Osteocyte (in vitro differentiated cells): ENCODE measurements around the gene TUBB1. TPM values are rescaled to one million over a fixed set of nuclear protein-coding genes. Genes with fewer than 3 reads are reported as not detected.
"Not testable (repeated sequence)": the region's sequence is repeated elsewhere in the genome, so short reads cannot be mapped to it uniquely, and the experiment has no call there.

Source experiments
- DNase-seq: peaks from one replicate; pipeline ENCODE4 v3.0.0; 2021; ENCODE audit warnings: mixed read lengths; ENCODE audit not compliant: unreplicated experiment; ENCODE audit errors: extremely low spot score
- H3K27ac Mint-ChIP-seq: one replicate; pipeline ENCODE4 v1.8.0; 2021; ENCODE audit warnings: mild to moderate bottlenecking, mixed read lengths; ENCODE audit not compliant: unreplicated experiment
- H3K27me3 Mint-ChIP-seq: one replicate; pipeline ENCODE4 v1.8.0; 2021; ENCODE audit warnings: mixed read lengths; ENCODE audit not compliant: unreplicated experiment
- H3K36me3 Mint-ChIP-seq: one replicate; pipeline ENCODE4 v1.8.0; 2021; ENCODE audit warnings: mixed read lengths; ENCODE audit not compliant: unreplicated experiment
- H3K4me1 Mint-ChIP-seq: one replicate; pipeline ENCODE4 v1.8.0; 2021; ENCODE audit warnings: mixed read lengths; ENCODE audit not compliant: unreplicated experiment
- H3K4me3 Mint-ChIP-seq: one replicate; pipeline ENCODE4 v1.8.0; 2021; ENCODE audit warnings: mild to moderate bottlenecking, moderate library complexity, mixed read lengths; ENCODE audit not compliant: unreplicated experiment
- H3K9me3 Mint-ChIP-seq: one replicate; pipeline ENCODE4 v1.8.0; 2021; ENCODE audit warnings: mixed read lengths; ENCODE audit not compliant: unreplicated experiment
- total RNA-seq: library from RNA; stranded (reverse); gene quantifications from 2 replicates; pipeline ENCODE4 v1.2.1, GENCODE V29; 2021
- TF ChIP-seq, protein P1 (sequence below): fragments of 200-600 bp; sonication (generic); IDR thresholded peaks from 2 replicates; pipeline ENCODE4 v1.5.0; 2021; ENCODE audit warnings: antibody characterized with exemption, mild to moderate bottlenecking, moderate library complexity

Gene TUBB1
- total RNA-seq, 1 donor from 2014 or later: not detected

DNA sequence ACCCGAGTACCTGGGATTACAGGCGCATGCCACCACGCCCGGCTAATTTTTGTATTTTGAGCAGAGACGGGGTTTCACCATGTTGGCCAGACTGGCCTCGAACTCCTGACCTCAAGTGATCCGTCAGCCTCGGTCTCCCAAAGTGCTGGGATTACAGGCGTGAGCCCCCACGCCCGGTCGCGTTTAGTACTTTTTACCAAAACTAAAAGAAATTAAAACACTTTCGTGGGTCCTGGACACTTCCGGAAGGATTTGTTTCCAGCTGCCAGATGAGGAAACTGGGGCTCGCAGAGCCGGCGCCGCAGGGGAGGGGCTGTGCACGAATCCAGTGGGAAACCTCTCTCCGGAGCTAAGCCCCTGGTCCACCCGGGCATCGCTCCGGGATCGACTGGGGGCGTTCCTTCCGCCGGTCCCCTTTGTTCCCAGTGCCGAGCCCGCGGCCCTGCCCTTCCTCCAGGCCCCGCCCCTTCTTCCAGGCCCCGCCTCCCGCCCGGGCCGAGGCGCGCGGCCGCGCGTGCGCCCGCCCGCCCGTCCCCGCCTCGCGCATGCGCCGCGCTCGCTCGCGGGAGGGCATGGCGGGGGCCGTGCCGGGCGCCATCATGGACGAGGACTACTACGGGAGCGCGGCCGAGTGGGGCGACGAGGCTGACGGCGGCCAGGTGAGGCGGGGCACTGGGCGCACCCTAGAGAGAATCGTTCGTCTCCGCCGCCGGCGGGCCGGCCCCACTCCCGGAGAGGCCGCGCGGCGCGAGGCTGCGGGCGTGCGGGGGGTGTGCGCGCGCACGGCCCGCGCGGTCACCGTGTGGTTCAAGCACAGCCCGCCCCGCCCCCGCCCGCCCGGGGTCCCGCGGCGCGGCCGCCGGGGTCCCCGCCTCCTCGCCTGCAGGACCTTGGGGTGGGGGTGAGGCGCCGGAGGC, 38.3 kb upstream of the TUBB1 start, which contains the start of gene NELFCD:
Gene NELFCD (plus strand): TSS at position 546 of the 917 bp plus-strand sequence. CDS start 54 bp downstream, at position 600.
- peak; percentile 97 for DNase-seq
- Mint-ChIP-seq H3K36me3 (peaks cover under 1% of the 10 kb centered on the region), H3K4me3 (peak within 1 kb of the TSS; percentile 86), H3K27me3 (no peaks in the 10 kb centered on the region), H3K9me3 (peaks cover 4% of the 10 kb centered on the region), H3K27ac (peak within 1 kb of the TSS; percentile 79), H3K4me1 (peaks cover 24% of the 10 kb centered on the region)
- TF ChIP-seq, protein P1, sequence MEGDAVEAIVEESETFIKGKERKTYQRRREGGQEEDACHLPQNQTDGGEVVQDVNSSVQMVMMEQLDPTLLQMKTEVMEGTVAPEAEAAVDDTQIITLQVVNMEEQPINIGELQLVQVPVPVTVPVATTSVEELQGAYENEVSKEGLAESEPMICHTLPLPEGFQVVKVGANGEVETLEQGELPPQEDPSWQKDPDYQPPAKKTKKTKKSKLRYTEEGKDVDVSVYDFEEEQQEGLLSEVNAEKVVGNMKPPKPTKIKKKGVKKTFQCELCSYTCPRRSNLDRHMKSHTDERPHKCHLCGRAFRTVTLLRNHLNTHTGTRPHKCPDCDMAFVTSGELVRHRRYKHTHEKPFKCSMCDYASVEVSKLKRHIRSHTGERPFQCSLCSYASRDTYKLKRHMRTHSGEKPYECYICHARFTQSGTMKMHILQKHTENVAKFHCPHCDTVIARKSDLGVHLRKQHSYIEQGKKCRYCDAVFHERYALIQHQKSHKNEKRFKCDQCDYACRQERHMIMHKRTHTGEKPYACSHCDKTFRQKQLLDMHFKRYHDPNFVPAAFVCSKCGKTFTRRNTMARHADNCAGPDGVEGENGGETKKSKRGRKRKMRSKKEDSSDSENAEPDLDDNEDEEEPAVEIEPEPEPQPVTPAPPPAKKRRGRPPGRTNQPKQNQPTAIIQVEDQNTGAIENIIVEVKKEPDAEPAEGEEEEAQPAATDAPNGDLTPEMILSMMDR: no peak

GRCh38 chr20:58981628-58982364, 37.4 kb upstream of the TUBB1 start:
- DNase-seq: no peak
- Mint-ChIP-seq H3K9me3 (peaks cover 2% of the 10 kb centered on the region), H3K27ac (peak overlapping the region; percentile 74), H3K27me3 (no peaks in the 10 kb centered on the region), H3K36me3 (peaks cover 6% of the 10 kb centered on the region), H3K4me1 (peaks cover 24% of the 10 kb centered on the region), H3K4me3 (peak overlapping the region; percentile 86)
- TF ChIP-seq, protein P1: no peak

- TF ChIP-seq, protein P1: no peak
- peak overlapping the region; percentile 50 for H3K27ac Mint-ChIP-seq
- peaks cover 13% of the 10 kb centered on the region for H3K36me3 Mint-ChIP-seq
- no peaks in the 10 kb centered on the region for H3K9me3 Mint-ChIP-seq
- peaks cover 24% of the 10 kb centered on the region for H3K4me1 Mint-ChIP-seq
- H3K4me3 Mint-ChIP-seq: peak overlapping the region; percentile 86
- DNase-seq: no peak
- H3K27me3 Mint-ChIP-seq: no peaks in the 10 kb centered on the region
These were observed 36.7 kb upstream of the TUBB1 start for GRCh38 chr20:58982406-58983114.

GRCh38 chr20:58983115-58983468, 36.1 kb upstream of the TUBB1 start:
- not testable (repeated sequence) for H3K27ac Mint-ChIP-seq, DNase-seq, H3K4me3 Mint-ChIP-seq, H3K27me3 Mint-ChIP-seq, H3K9me3 Mint-ChIP-seq
- Mint-ChIP-seq H3K4me1 (peaks cover 24% of the 10 kb centered on the region), H3K36me3 (peaks cover 18% of the 10 kb centered on the region)

- no peak overlapping the region for H3K4me3 Mint-ChIP-seq
- no peaks in the 10 kb centered on the region for H3K9me3 Mint-ChIP-seq
- no peak overlapping the region for H3K27ac Mint-ChIP-seq
- TF ChIP-seq, protein P1: no peak
- peaks cover 30% of the 10 kb centered on the region for H3K36me3 Mint-ChIP-seq
- H3K4me1 Mint-ChIP-seq: peaks cover 24% of the 10 kb centered on the region
- DNase-seq: no peak
- no peaks in the 10 kb centered on the region for H3K27me3 Mint-ChIP-seq
These were observed 34.5 kb upstream of the TUBB1 start for GRCh38 chr20:58984691-58985090.
